HEK293 (cell line): ENCODE data around the gene TOMM34.

Experiments
- CTCF ChIA-PET: fragments of 350-600 bp; formaldehyde crosslinking; extraction: SDS; loops from one replicate; lab custom pipeline; 2021; ENCODE audit warnings: antibody characterized with exemption; lab: Yijun Ruan, JAX
- POLR2A ChIA-PET: fragments of 300-600 bp; formaldehyde crosslinking; extraction: SDS; loops from one replicate; lab custom pipeline; 2020; ENCODE audit warnings: antibody characterized with exemption, inconsistent platforms; lab: Yijun Ruan, JAX
- H3K27ac ChIP-seq: fragments of 200-500 bp; sonication (Bioruptor generic); 2 replicates; pipeline ENCODE4 v1.5.1; 2014; ENCODE audit warnings: low read depth, low read length, control low read depth, inconsistent platforms; ENCODE audit errors: extremely low read depth
- H3K36me3 ChIP-seq, 2 experiments: fragments of 200-500 bp in 1 of 2; sonication (Bioruptor generic) in 1 of 2; 1 replicate in 1 of 2; 2 replicates in 1 of 2; pipeline ENCODE4 v1.5.1; 2014 to 2017; ENCODE audit warnings: inconsistent platforms in 2 of 2, low read length in 2 of 2; ENCODE audit not compliant: control insufficient read depth in 2 of 2, insufficient read depth in 1 of 2
- H3K4me1 ChIP-seq: fragments of 200-500 bp; sonication (Bioruptor generic); 2 replicates; pipeline ENCODE4 v1.5.1; 2014; ENCODE audit warnings: mild to moderate bottlenecking, low read length, inconsistent platforms; ENCODE audit not compliant: control insufficient read depth, insufficient read depth
- H3K4me3 ChIP-seq: 2 replicates; pipeline ENCODE4 v1.5.1; 2011; ENCODE audit warnings: low read depth, mild to moderate bottlenecking, control low read depth, low read length, moderate library complexity
- H3K9me3 ChIP-seq: fragments of 200-500 bp; sonication (Bioruptor generic); 2 replicates; pipeline ENCODE4 v1.5.1; 2014; ENCODE audit warnings: low read depth, low read length, inconsistent platforms; ENCODE audit not compliant: control insufficient read depth, insufficient read depth
- BCL11A ChIP-seq: fragments of 450-650 bp; formaldehyde crosslinking; IDR thresholded peaks from 2 replicates; pipeline ENCODE4 v1.5.1; 2016; ENCODE audit warnings: low read depth, missing biosample characterization, missing genetic modification characterization
- ZNF280D ChIP-seq: fragments of 450-650 bp; formaldehyde crosslinking; IDR thresholded peaks from 2 replicates; pipeline ENCODE4 v1.5.1; 2016; ENCODE audit warnings: missing biosample characterization, missing genetic modification characterization
- ZNF404 ChIP-seq: fragments of 450-650 bp; formaldehyde crosslinking; IDR thresholded peaks from 2 replicates; pipeline ENCODE4 v1.5.1; 2017; ENCODE audit warnings: missing biosample characterization, missing genetic modification characterization
- ZNF501 ChIP-seq: fragments of 450-650 bp; formaldehyde crosslinking; IDR thresholded peaks from 2 replicates; pipeline ENCODE4 v1.5.1; 2016; ENCODE audit warnings: missing biosample characterization, missing genetic modification characterization
- ZNF639 ChIP-seq: fragments of 450-650 bp; formaldehyde crosslinking; IDR thresholded peaks from 2 replicates; pipeline ENCODE4 v1.5.1; 2016; ENCODE audit warnings: missing biosample characterization, missing genetic modification characterization
- ZNF670 ChIP-seq: fragments of 450-650 bp; formaldehyde crosslinking; IDR thresholded peaks from 2 replicates; pipeline ENCODE4 v1.5.1; 2016; ENCODE audit warnings: missing biosample characterization, missing genetic modification characterization, low read depth
- ZNF843 ChIP-seq: fragments of 450-650 bp; formaldehyde crosslinking; IDR thresholded peaks from 2 replicates; pipeline ENCODE4 v1.5.1; 2016; ENCODE audit warnings: missing biosample characterization, missing genetic modification characterization
- ZSCAN23 ChIP-seq: fragments of 450-650 bp; formaldehyde crosslinking; IDR thresholded peaks from 2 replicates; pipeline ENCODE4 v1.5.1; 2016; ENCODE audit warnings: missing biosample characterization, missing genetic modification characterization

The TOMM34 gene

GRCh38 chr20:44894959-44895358, 65.2 kb downstream of the TOMM34 start:
- Histone ChIP-seq H3K4me3 (no peak overlapping the region), H3K36me3 (peaks cover 2 to 14% of the 10 kb centered on the region in 2 experiments; a peak in 2 of 3 replicates), H3K27ac (no peak overlapping the region), H3K4me1 (no peaks in the 10 kb centered on the region), H3K9me3 (no peaks in the 10 kb centered on the region)
- TF ChIP-seq ZNF280D (tag by site-specific recombination) (no peak), ZSCAN23 (tag by site-specific recombination) (no peak), BCL11A (no peak), ZNF843 (no peak), ZNF501 (tag by site-specific recombination) (no peak), ZNF670 (tag by site-specific recombination) (no peak), ZNF639 (tag by site-specific recombination) (no peak), ZNF404 (tag by site-specific recombination) (no peak)
- ChIA-PET CTCF (interaction anchor here (0.6 to 0.9 kb wide), 2 partner anchors 18 to 206 kb away, joined by 3 read pairs; no protein-coding TSS in a partner anchor), POLR2A (interaction anchor here (1.8 kb wide), 1 partner anchor 10 kb away, joined by 6 read pairs; the partner anchor contains the start of gene YWHAB)
